NCI-H128 (cell line): Measurements from ENCODE around the gene SOCS6.

Experiments
- DNase-seq: peaks from one replicate; lab custom pipeline; 2025; ENCODE audit not compliant: unreplicated experiment; lab: John Stamatoyannopoulos, UW

Gene SOCS6

GRCh38 chr18:70288171-70288850 is 534 bp upstream of the SOCS6 start:
- no peak for DNase-seq

DNA sequence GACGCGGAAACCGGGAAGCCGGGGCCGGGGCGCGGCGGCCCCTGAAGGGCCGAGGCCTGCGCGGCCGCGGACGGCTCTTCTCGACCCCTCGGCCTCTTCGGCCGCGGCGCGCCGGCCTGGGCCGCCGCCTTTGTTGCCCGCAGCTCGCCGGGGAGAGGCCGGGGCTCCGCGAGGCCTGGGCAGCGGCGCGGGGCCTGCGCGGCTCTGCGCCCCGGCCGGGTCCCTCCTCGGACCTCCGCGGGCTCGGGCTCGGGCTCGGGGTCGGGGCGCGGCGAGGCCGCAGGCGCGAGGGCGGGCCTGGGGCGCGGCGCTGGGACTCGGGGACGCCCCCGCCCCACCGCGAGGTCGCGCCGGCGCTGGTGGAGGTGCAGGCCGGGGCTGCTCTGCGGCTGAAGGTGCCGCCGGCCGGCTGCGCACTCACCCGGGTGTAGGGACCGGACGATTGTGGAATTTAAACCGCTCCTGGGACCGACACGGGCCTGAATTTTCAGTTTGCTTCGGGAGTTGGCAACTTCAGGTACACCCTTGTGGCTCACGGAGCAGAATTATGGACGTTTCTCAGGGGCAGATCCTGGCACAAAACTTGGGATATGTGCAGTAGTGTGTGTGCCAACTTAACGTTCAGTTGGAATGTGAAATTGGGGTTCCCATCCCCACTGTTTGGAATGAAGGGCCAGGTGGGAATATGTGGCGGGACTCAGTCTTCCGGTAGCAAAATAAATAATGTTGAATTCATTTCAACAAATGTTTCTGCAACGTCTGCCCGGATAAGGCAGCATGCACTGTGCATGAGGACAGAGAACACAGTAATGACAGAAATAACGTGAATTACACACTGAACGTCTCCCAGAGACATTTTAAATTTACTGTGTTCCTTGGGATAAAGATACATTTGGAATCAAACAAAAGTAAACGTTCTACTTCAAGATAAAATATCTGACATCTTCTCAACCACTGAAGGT is 787 bp downstream of the SOCS6 start:
- no peak for DNase-seq

DNA sequence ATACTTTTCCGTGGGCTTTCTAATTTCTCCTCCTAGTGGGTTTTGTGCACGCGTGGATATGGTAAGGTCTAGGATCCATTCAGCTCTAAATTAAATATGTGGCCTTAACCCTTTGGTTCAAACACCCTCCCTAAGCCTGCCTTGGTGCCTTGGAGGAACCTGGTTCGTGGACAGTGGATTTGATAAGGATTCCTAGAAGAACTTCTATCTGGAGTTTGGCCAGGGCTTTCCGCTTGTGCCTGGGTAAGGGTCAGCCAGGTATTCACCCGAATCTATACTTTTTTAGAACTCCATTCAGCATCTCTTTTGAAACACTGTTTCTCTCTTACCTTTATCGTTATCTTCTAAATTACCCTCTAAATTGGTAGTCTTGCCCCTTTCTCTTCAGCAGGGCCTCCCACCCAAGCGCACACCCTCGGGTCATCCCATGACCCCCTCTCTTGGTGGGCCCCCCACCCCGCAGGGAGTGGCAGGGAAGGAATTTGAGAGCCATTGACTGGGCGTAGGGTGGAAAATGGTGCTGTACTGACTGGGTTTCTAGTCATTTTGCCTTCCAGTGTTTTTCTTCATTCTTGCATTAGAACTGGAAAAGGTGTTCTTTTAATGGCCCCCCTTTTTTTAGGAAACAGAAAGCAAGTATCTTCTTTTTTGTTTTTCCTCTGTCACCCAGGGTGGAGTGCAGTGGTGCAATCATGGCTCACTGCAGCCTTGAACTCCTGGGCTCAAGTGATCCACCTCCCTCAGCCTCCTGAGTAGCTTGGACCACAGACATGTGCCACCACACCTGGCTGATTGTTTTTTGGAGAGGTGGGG is 1.8 kb downstream of the SOCS6 start:
- DNase-seq, result no peak

DNA sequence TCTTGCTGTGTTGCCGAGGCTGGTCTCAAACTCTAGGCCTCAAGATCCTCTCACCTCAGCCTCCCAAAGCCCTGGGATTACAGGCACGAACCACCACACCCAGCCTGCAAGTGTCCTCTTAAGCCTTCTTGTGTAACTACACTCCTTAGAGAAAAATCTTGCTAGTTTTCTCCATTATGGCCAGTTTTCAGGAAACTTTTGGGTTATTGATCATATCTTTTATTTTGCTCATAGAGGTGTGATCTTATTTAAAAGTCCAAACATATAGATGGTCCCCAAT is 2.4 kb downstream of the SOCS6 start:
- no peak for DNase-seq

DNA sequence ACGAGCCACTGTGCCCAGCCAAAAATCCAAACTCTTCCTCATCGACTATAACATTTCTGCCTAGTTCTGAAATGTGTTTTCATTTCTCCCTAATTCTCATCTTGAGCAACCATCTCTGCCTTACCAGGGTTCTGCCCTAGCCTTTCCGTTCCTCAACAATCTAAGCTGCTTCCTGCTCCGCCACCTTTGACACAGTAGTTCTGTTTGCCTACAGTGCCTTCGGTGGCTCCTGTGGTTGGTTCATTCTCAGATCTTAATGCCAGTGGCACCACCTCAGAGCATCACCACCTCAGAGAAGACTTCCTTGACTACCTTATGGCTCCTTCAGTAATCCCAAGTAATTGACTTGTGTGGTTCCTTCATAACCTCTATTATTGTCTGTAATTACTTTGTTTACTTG is 3.8 kb downstream of the SOCS6 start:
- no peak for DNase-seq

GRCh38 chr18:70293166-70293565 is 4.3 kb downstream of the SOCS6 start:
- no peak for DNase-seq

GRCh38 chr18:70294471-70295191 is 5.8 kb downstream of the SOCS6 start:
- DNase-seq, result no peak

GRCh38 chr18:70295192-70296188 is 6.6 kb downstream of the SOCS6 start:
- DNase-seq, result no peak

DNA sequence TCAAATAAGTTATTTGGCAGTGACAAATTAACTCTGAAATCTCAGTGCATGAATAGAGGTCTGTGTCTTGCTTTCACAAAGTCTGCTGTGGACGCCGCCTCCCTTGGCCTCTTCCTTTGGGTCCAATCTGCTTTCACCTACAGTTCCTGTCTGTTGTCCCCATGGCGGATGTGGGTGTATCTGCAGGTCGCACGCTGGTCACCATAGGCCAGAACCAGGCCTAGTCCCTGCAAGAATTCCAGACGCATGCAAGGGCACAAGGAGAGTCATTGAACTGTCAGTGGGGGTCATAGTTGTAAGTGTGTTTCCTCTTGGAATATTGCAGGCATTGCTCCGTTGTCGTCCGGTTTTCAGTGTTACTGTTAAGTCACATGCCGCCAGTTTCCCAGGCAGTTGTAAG is 7.4 kb downstream of the SOCS6 start:
- no peak for DNase-seq

- no peak for DNase-seq
Observed at GRCh38 chr18:70296781-70297180, 7.9 kb downstream of the SOCS6 start.

GRCh38 chr18:70299393-70299792 is 10.5 kb downstream of the SOCS6 start:
- no peak for DNase-seq

- no peak for DNase-seq
Observed at GRCh38 chr18:70301667-70302066, 12.8 kb downstream of the SOCS6 start.

DNA sequence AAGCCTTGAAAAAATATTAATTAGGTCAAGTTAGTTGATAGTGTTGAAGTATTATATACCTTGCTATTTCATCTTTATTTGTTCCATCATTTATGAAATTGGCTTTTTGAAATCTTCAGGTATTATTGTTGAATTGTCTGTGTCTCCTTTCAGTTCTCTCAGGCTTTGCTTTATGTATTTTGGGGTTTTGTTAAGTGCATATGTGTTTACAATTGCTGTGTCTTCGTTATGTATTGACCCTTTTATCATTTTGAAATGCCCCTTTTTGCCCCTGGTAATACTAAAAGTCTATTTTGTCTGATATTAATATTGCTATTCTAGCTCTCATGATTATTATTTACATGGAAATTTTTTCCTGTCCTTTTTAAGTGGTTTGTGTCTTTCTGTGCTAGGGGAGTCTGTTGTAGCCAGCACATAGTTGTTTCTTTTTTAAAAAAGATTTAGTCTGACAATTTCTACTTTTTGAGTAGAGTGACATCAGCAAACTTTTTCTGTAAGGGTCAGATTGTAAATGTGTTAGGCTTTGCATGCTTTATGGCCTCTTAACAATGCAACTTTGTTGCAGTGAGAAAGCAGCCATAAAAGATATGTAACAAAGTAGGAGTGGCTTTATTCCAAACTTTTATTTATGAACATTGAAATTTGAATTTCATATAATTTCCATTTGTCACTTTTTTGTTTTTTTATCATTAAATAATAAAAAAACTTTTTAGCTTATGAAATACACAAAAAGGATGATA is 19.9 kb downstream of the SOCS6 start:
- DNase-seq, result no peak

DNA sequence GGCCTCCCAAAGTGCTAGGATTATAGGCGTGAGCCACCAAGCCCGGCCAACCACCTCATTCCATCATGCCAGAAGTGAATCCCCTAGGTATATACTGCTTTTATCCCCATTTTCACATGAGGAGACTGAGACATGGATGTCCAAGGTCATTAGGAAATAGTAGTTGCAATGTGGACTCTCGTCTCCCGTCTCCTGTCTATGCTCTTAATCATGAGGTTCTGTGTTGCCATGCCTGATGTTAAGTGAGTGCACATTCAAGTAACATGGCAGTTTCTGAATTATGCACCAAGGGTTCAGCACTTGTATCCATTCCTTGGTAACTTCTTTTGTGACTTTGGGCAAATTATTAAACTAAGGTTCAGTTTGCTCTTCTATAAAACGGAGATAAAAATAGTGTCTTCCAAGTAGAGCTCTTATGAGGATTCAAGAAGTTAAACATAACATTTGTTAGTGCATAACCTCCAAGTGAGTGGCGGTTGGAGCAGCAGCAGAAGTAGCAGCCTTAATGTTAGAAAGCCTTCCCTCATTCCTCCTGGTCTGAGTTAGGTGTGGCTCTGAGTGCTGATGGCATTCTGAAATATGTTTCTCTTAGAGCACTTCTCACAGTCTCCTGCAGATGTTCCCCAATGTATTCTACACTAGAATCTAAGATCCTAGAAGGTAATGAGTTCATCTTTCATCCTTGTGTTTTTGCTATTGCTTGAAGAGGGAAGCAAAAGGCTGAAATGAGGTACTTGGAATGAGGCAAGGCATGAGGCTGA is 21.9 kb downstream of the SOCS6 start:
- DNase-seq, result no peak

DNA sequence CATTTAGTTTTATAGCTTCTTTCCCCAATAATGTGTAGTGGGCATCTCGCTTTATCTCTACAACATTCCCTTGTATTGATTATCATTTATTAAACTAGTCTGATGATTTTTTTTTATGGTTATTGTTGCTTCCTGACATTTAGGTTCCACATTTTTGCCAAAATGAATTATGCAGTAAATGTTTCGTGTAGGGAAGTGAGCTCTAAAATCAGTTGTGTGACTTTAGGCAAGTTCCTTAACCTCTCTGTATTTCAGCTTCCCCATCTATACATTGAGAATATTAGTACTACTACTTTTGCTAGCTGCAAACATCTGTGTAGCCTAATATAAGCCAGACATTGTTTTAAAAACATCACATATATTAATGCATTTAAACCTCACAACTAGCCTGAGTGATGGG is 22.9 kb downstream of the SOCS6 start:
- no peak for DNase-seq

DNA sequence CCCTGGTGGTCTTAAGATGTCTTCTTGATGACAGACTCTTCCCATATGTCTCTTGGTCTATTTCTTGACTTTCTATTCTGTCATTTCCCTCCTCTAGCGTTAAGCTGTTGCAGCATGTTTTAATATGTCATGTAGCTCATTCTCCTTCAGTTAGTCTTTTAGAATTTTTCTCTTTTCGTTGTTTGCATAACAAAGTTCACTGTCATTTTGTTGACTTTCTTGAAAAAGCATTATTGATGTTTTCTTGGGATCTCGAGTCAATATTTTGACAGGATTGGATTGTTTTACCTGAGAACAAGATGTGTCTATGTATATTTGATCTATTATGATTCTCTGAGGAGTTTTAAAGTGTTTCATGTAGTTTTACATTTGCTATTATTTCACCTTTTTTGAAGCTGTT is 24.8 kb downstream of the SOCS6 start:
- DNase-seq, result no peak

- no peak for DNase-seq
Observed at GRCh38 chr18:70314151-70314782, 25.4 kb downstream of the SOCS6 start.

- DNase-seq, result no peak
Observed at GRCh38 chr18:70319187-70319586, 30.3 kb downstream of the SOCS6 start.
